Sigmoid colon (tissue), 4 donors: ENCODE data around the gene LHFPL2.

Source experiments
- EP300 ChIP-seq, 4 donors: sonication (generic); formaldehyde crosslinking; IDR thresholded peaks; one replicate each; pipeline ENCODE4 v1.6.1; 2017; ENCODE audit warnings: antibody characterized with exemption in 4 of 4
- POLR2A ChIP-seq, 2 donors: fragments of 450-650 bp; IDR thresholded peaks; one replicate each; pipeline ENCODE4 v1.6.1; 2016; ENCODE audit warnings: antibody characterized with exemption in 2 of 2, mild to moderate bottlenecking in 2 of 2, moderate library complexity in 2 of 2
- POLR2AphosphoS5 ChIP-seq, 4 donors: sonication (generic); formaldehyde crosslinking; IDR thresholded peaks; one replicate each; pipeline ENCODE4 v1.6.1; 2017; ENCODE audit warnings: antibody characterized with exemption in 4 of 4
- TF ChIP-seq, protein P1 (sequence below), 4 experiments: fragments of 450-650 bp in 3 of 4; fragments of 200-600 bp in 1 of 4; IDR thresholded peaks; one replicate each; pipeline ENCODE4 v1.5.1; 2016 to 2019; ENCODE audit warnings: antibody characterized with exemption in 4 of 4, mild to moderate bottlenecking in 3 of 4, moderate library complexity in 2 of 4

DNA sequence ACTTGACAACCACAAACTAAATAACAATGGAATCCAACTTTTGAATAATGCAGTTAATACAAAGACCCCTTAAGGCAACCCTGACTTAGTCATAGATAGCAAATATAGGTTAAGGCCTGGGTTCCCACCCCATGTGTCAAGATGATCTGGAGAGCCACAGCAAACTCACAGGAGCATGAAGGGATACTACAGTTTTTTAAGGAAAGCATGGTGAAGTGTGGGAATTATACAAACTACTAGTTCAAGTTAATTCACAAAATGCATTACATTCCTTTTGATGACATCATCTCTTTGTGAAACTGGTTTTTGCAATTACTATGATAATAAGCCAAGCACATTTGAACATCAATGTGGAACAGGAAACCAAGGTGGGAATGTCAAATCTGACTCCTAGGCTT lies 50.6 kb downstream of the LHFPL2 start:
- TF ChIP-seq, protein P1, sequence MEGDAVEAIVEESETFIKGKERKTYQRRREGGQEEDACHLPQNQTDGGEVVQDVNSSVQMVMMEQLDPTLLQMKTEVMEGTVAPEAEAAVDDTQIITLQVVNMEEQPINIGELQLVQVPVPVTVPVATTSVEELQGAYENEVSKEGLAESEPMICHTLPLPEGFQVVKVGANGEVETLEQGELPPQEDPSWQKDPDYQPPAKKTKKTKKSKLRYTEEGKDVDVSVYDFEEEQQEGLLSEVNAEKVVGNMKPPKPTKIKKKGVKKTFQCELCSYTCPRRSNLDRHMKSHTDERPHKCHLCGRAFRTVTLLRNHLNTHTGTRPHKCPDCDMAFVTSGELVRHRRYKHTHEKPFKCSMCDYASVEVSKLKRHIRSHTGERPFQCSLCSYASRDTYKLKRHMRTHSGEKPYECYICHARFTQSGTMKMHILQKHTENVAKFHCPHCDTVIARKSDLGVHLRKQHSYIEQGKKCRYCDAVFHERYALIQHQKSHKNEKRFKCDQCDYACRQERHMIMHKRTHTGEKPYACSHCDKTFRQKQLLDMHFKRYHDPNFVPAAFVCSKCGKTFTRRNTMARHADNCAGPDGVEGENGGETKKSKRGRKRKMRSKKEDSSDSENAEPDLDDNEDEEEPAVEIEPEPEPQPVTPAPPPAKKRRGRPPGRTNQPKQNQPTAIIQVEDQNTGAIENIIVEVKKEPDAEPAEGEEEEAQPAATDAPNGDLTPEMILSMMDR (IDR thresholded peaks at IDR 0.05), result no peak
- no peak for TF ChIP-seq POLR2A (IDR thresholded peaks at IDR 0.05)
- TF ChIP-seq POLR2AphosphoS5 (IDR thresholded peaks at IDR 0.05), result no peak
- no peak for TF ChIP-seq EP300 (IDR thresholded peaks at IDR 0.05)
